Measurements from ENCODE around the gene PSME1. TPM values are rescaled to one million over a fixed set of nuclear protein-coding genes. Genes with fewer than 3 reads are reported as not detected.
A peak's percentile ranks its signal among the peaks of the same experiment; 100 is the strongest.

PSME1 gene
- total and polyA plus RNA-seq, 2 experiments from 2014 or later: 61.1 to 215 TPM

DNA sequence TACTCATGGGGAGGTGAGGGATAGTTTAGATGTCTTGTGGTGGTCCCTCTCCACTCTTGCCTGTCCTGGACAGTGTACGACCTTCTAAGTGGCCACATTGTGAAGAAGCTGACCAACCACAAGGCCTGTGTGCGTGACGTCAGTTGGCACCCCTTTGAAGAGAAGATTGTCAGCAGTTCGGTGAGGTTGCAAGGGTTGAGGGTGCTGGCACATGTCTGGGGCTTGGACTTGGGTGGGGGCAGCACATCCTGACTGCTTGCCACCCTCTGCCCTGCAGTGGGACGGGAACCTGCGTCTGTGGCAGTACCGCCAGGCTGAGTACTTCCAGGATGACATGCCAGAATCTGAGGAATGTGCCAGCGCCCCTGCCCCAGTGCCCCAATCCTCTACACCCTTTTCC, 13.1 kb upstream of the PSME1 start (continued):
- TF ChIP-seq, protein P1, sequence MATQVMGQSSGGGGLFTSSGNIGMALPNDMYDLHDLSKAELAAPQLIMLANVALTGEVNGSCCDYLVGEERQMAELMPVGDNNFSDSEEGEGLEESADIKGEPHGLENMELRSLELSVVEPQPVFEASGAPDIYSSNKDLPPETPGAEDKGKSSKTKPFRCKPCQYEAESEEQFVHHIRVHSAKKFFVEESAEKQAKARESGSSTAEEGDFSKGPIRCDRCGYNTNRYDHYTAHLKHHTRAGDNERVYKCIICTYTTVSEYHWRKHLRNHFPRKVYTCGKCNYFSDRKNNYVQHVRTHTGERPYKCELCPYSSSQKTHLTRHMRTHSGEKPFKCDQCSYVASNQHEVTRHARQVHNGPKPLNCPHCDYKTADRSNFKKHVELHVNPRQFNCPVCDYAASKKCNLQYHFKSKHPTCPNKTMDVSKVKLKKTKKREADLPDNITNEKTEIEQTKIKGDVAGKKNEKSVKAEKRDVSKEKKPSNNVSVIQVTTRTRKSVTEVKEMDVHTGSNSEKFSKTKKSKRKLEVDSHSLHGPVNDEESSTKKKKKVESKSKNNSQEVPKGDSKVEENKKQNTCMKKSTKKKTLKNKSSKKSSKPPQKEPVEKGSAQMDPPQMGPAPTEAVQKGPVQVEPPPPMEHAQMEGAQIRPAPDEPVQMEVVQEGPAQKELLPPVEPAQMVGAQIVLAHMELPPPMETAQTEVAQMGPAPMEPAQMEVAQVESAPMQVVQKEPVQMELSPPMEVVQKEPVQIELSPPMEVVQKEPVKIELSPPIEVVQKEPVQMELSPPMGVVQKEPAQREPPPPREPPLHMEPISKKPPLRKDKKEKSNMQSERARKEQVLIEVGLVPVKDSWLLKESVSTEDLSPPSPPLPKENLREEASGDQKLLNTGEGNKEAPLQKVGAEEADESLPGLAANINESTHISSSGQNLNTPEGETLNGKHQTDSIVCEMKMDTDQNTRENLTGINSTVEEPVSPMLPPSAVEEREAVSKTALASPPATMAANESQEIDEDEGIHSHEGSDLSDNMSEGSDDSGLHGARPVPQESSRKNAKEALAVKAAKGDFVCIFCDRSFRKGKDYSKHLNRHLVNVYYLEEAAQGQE (IDR thresholded peaks at IDR 0.05; ENCODE audit: unreplicated experiment): no peak
- TF ChIP-seq POLR2AphosphoS5 (IDR thresholded peaks at IDR 0.05; ENCODE audit: low read depth): no peak

DNA sequence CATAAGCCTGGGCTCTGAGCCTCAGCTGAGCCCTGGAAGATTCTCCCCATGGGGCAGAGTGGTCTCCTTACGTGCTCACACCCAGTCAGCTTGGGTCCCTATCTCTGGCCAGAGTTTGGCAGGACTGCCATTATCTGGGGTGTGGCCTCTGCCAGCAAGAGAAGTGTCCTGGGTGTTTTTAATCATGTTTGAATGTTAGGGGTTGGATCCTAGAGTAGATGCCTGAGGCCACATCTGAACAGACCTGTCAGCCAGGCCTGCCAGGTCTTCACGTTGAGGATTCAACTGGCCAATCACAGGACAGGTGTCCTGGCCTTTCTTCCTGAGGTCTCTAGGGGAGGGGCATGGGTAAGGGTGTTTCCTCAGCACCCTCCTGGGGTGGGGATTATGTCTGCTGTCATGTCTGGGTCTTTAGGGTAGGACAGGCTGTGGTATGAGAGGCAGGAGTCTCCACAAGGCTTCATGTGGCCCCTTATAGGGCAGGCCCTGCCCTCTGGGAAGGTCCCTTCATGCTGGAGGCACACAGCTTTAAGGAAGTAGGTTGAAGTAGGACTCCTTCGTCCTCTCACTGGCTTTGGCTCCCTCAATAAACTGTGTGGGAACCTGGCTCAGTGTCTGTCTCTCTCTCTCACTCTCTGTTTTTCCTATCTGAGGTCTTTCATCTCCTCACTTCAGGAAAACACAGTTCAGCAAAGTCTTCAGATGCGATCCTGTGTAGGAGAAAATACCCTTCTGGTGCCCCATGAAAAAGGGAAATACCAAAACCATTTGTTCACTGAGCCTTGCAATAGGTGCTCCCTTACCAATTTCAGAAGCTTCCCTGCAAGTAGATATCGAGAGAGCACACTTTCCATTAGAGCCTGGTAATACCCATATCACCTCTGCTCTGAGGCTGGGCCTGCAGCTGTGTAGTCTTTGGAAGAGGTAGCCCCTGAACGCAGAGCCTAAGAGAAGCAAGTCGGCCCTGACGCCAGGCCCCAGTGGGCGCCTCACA, 12.3 kb upstream of the PSME1 start:
- no peaks in the 10 kb centered on the region for H3K9me2 ChIP-seq (ENCODE audit: insufficient read depth)
- no peaks in the 10 kb centered on the region for H3K4me1 Mint-ChIP-seq
- ATAC-seq (peak; percentile 44), DNase-seq (ENCODE audit: low spot score) (no peak)
- peaks cover 13% of the 10 kb centered on the region; the same call in 1 of the 2 replicates for H3K36me3 ChIP-seq (ENCODE audit: insufficient read depth)
- no peaks in the 10 kb centered on the region for H3K27me3 ChIP-seq (ENCODE audit: insufficient read depth)
- H3K4me2 ChIP-seq: no peak overlapping the region
- H3F3A ChIP-seq (replicated peaks; ENCODE audit: low read depth): no peaks in the 10 kb centered on the region
- no peaks in the 10 kb centered on the region for H3K9me3 Mint-ChIP-seq
- H3K4me1 ChIP-seq (ENCODE audit: insufficient read depth): no peaks in the 10 kb centered on the region
- peaks cover 41% of the 10 kb centered on the region for H3K36me3 Mint-ChIP-seq (ENCODE audit: low read depth)
- H4K20me1 ChIP-seq (replicated peaks; ENCODE audit: insufficient read depth): no peaks in the 10 kb centered on the region; the same call in 1 of the 2 replicates
- no peaks in the 10 kb centered on the region for H3K27me3 Mint-ChIP-seq (ENCODE audit: insufficient read depth, low read depth, poor library complexity)
- H3K4me3 Mint-ChIP-seq: no peak overlapping the region
- no peak overlapping the region for H3K4me3 ChIP-seq
- no peaks in the 10 kb centered on the region for H3K79me2 ChIP-seq (replicated peaks; ENCODE audit: insufficient read depth)
- H3K27ac ChIP-seq (ENCODE audit: low read depth): no peak overlapping the region
- no peak overlapping the region for H3K27ac Mint-ChIP-seq
- H2AFZ ChIP-seq: no peak overlapping the region
- TF ChIP-seq CREB1 (CRISPR knock-in tag; IDR thresholded peaks at IDR 0.05; ENCODE audit: low read depth) (no peak), EZH2 (IDR thresholded peaks at IDR 0.05; ENCODE audit: low read depth, unreplicated experiment) (no peak), NANOG (IDR thresholded peaks at IDR 0.05; ENCODE audit: borderline replicate concordance) (no peak), EZH2phosphoT487 (IDR thresholded peaks at IDR 0.05; ENCODE audit: unreplicated experiment) (no peak), ZNF114 (CRISPR knock-in tag; IDR thresholded peaks at IDR 0.05) (no peak), STAT1 (IDR thresholded peaks at IDR 0.05; ENCODE audit: unreplicated experiment) (no peak), JUNB (IDR thresholded peaks at IDR 0.05; ENCODE audit: unreplicated experiment) (no peak), ZNF331 (CRISPR knock-in tag; IDR thresholded peaks at IDR 0.05; ENCODE audit: low read depth) (no peak), POLR2AphosphoS5 (IDR thresholded peaks at IDR 0.05; ENCODE audit: low read depth) (no peak)
- TF ChIP-seq, protein P1 (IDR thresholded peaks at IDR 0.05; ENCODE audit: unreplicated experiment): no peak
- TF ChIP-seq, protein P2, sequence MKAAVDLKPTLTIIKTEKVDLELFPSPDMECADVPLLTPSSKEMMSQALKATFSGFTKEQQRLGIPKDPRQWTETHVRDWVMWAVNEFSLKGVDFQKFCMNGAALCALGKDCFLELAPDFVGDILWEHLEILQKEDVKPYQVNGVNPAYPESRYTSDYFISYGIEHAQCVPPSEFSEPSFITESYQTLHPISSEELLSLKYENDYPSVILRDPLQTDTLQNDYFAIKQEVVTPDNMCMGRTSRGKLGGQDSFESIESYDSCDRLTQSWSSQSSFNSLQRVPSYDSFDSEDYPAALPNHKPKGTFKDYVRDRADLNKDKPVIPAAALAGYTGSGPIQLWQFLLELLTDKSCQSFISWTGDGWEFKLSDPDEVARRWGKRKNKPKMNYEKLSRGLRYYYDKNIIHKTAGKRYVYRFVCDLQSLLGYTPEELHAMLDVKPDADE (IDR thresholded peaks at IDR 0.05): no peak
- TF ChIP-seq, protein P3, sequence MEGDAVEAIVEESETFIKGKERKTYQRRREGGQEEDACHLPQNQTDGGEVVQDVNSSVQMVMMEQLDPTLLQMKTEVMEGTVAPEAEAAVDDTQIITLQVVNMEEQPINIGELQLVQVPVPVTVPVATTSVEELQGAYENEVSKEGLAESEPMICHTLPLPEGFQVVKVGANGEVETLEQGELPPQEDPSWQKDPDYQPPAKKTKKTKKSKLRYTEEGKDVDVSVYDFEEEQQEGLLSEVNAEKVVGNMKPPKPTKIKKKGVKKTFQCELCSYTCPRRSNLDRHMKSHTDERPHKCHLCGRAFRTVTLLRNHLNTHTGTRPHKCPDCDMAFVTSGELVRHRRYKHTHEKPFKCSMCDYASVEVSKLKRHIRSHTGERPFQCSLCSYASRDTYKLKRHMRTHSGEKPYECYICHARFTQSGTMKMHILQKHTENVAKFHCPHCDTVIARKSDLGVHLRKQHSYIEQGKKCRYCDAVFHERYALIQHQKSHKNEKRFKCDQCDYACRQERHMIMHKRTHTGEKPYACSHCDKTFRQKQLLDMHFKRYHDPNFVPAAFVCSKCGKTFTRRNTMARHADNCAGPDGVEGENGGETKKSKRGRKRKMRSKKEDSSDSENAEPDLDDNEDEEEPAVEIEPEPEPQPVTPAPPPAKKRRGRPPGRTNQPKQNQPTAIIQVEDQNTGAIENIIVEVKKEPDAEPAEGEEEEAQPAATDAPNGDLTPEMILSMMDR (conservative IDR thresholded peaks at IDR 0.05; ENCODE audit: low read depth in 2 of 2): no peak
